ENCODE data around the gene CTNNA3.
A peak's percentile ranks its signal among the peaks of the same experiment; 100 is the strongest.

CTNNA3 gene

GRCh38 chr10:66999762-67000545, 696.0 kb downstream of the CTNNA3 start:
- DNase-seq, result no peak

GRCh38 chr10:66996996-66997395, 699.0 kb downstream of the CTNNA3 start:
- DNase-seq, result no peak

- no peak for DNase-seq
Observed at GRCh38 chr10:66990143-66990830, 705.7 kb downstream of the CTNNA3 start.

- no peak for DNase-seq
Observed at GRCh38 chr10:66983475-66983818, 712.5 kb downstream of the CTNNA3 start.

GRCh38 chr10:66982792-66983474, 713.1 kb downstream of the CTNNA3 start:
- DNase-seq, result peak; percentile 62

GRCh38 chr10:66982053-66982420, 714.0 kb downstream of the CTNNA3 start:
- peak; percentile 6 for DNase-seq

GRCh38 chr10:66981361-66982052, 714.5 kb downstream of the CTNNA3 start:
- DNase-seq, result no peak

- no peak for DNase-seq
Observed at GRCh38 chr10:66980246-66980815, 715.7 kb downstream of the CTNNA3 start.

GRCh38 chr10:66964946-66965345, 731.0 kb downstream of the CTNNA3 start:
- DNase-seq, result no peak

- no peak for DNase-seq
Observed at GRCh38 chr10:66958466-66958865, 737.5 kb downstream of the CTNNA3 start.

- DNase-seq, result no peak
Observed at GRCh38 chr10:66951896-66952295, 744.1 kb downstream of the CTNNA3 start.

GRCh38 chr10:66943590-66943989, 752.4 kb downstream of the CTNNA3 start:
- no peak for DNase-seq

GRCh38 chr10:66942407-66942806, 753.6 kb downstream of the CTNNA3 start:
- no peak for DNase-seq

GRCh38 chr10:66941491-66941890, 754.5 kb downstream of the CTNNA3 start:
- DNase-seq, result peak; percentile 28

GRCh38 chr10:66940965-66941364, 755.0 kb downstream of the CTNNA3 start:
- peak; percentile 8 for DNase-seq

- no peak for DNase-seq
Observed at GRCh38 chr10:66934711-66935110, 761.3 kb downstream of the CTNNA3 start.

- peak; percentile 35 for DNase-seq
Observed at GRCh38 chr10:66931949-66932343, 764.0 kb downstream of the CTNNA3 start.

- peak; percentile 35 for DNase-seq
Observed at GRCh38 chr10:66931340-66931948, 764.6 kb downstream of the CTNNA3 start.

GRCh38 chr10:66929375-66929774, 766.6 kb downstream of the CTNNA3 start:
- no peak for DNase-seq

GRCh38 chr10:66928776-66929175, 767.2 kb downstream of the CTNNA3 start:
- peak; percentile 31 for DNase-seq

- DNase-seq, result peak; percentile 86
Observed at GRCh38 chr10:66927971-66928770, 767.8 kb downstream of the CTNNA3 start.

Data from retina (tissue), 1 donor.